GM12891 (cell line): ENCODE results near the gene TCFL5.

Experiments used
- POLR2A ChIP-seq: IDR thresholded peaks from 2 replicates; pipeline ENCODE4 v1.6.1; 2011; ENCODE audit warnings: low read depth, low read length, control low read depth
- POLR2AphosphoS5 ChIP-seq: IDR thresholded peaks from 2 replicates; pipeline ENCODE4 v1.6.1; 2011; ENCODE audit warnings: low read depth, low read length, control low read depth

DNA sequence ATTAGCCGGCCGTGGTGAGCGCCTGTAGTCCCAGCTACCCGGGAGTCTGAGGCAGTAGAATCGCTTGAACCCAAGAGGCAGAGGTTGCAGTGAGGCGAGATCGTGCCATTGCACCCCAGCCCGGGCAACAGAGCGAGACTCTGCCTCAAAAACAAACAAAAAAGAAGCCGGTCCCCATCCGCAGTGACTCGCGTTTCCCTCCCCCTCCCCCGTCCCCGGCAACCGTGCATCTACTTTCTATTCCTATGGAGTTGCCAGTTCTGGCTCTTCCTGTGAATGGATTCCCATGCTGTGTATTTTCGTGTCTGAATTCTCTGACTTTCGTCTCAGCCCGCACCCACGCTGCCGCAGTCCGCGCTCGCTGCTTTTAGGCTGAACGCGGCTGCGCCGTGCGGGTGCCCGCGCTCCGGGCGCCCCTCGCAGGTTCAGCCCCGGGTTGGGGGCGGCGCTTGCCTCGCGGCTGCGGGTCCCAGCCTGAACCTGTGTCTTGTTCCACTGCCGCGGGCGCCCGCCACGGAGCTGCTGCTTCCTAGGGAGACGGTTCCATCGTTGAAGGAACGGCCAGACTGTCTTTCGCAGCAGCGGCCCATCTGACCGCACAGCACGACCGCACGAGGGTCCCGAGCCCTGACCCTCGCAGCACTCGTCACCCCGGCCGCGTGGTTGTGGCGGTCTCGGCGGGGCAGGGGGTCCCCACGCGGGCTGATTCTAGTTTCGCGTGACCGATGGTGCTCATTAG is 66.4 kb downstream of the TCFL5 start:
- TF ChIP-seq POLR2A: no peak
- TF ChIP-seq POLR2AphosphoS5: no peak
